Kidney (tissue), 14 donors: ENCODE measurements around the gene SIMC1. TPM values are rescaled to one million over a fixed set of nuclear protein-coding genes. Genes with fewer than 3 reads are reported as not detected.

ENCODE experiments used
- DNase-seq, 5 donors: peaks; one replicate each; pipeline ENCODE4 v3.0.0-alpha.2; 2013 to 2020
- FAIRE-seq: peaks from 2 replicates; lab custom pipeline; 2012; peaks lifted over from hg19 to GRCh38; lab: Jason Lieb, UNC
- H3K27ac ChIP-seq, 2 donors: one replicate each; pipeline ENCODE4 v1.7.0; 2013; ENCODE audit warnings: low read depth in 2 of 2, low read length in 2 of 2, inconsistent platforms in 1 of 2
- H3K27me3 ChIP-seq: one replicate; pipeline ENCODE4 v1.7.1; 2013; ENCODE audit warnings: low read length, inconsistent platforms; ENCODE audit not compliant: control insufficient read depth, insufficient read depth
- H3K36me3 ChIP-seq, 3 donors: one replicate each; pipeline versions ENCODE4 v1.7.0 to v1.7.1; 2013; ENCODE audit warnings: low read length in 3 of 3, control low read depth in 1 of 3, inconsistent platforms in 1 of 3; ENCODE audit not compliant: insufficient read depth in 3 of 3, control insufficient read depth in 2 of 3
- H3K4me1 ChIP-seq, 3 donors: one replicate each; pipeline versions ENCODE4 v1.7.0 to v1.7.1; 2013; ENCODE audit warnings: low read length in 3 of 3, inconsistent platforms in 1 of 3, low read depth in 1 of 3; ENCODE audit not compliant: control insufficient read depth in 2 of 3, insufficient read depth in 2 of 3
- H3K4me3 ChIP-seq, 3 donors: one replicate each; pipeline versions ENCODE4 v1.7.0 to v1.8.1; 2013; ENCODE audit warnings: low read length in 3 of 3, control low read depth in 1 of 3, inconsistent platforms in 1 of 3
- H3K9ac ChIP-seq, 3 donors: one replicate each; pipeline versions ENCODE4 v1.7.0 to v1.7.1; 2013; ENCODE audit warnings: low read length in 3 of 3, control low read depth in 1 of 3, inconsistent platforms in 1 of 3
- H3K9me3 ChIP-seq, 3 donors: one replicate each; pipeline versions ENCODE4 v1.7.0 to v1.7.1; 2013; ENCODE audit warnings: low read length in 3 of 3, control low read depth in 1 of 3, inconsistent platforms in 1 of 3; ENCODE audit not compliant: control insufficient read depth in 2 of 3, insufficient read depth in 1 of 3
- intact Hi-C: fragments of 100-400 bp; cut with DNase I; formaldehyde crosslinking; loops from one replicate; pipeline ENCODE4 v1.11.1; 2022
- polyA plus RNA-seq: library from polyadenylated mRNA; stranded (reverse); fragments of 350-450 nt; fragmentation: Illumina TruSeq; extraction: RNeasy Lipid Tissue Mini Kit (QIAGEN cat#74804); gene quantifications from one replicate; pipeline ENCODE4 v1.2.3, GENCODE V29; 2014; ENCODE audit warnings: low read depth, low replicate concordance; ENCODE audit not compliant: insufficient read depth
- total RNA-seq: library from RNA; stranded (reverse); fragmentation: NEBNext Ultra II Directional; extraction: Animal tissue kit (Norgen Biotek cat#: 25700); gene quantifications from one replicate; pipeline ENCODE4 v1.2.1, GENCODE V29; 2021
- TF ChIP-seq, protein P1 (sequence below): IDR thresholded peaks from 3 replicates; pipeline ENCODE4 v1.5.1; 2012; ENCODE audit warnings: mild to moderate bottlenecking, moderate library complexity, borderline replicate concordance; ENCODE audit not compliant: insufficient read depth; ENCODE audit errors: extremely low read depth
- donor health status: control.
- donor health status: control.
- donor health status: control.
- donor health status: control.
- donor health status: control.
- donor health status: DM: yes; HTN: yes; CAD: no.
- donor health status: Normal renal cell carcinoma (clear cell type).

SIMC1 gene
- total and polyA plus RNA-seq, 2 donors from 2014 or later: 4.1 to 10.0 TPM

GRCh38 chr5:176391479-176391878 is 153.3 kb downstream of the SIMC1 start:
- peaks cover 0 to 30% (median 15%) of the 10 kb centered on the region in 3 donors for H3K36me3 ChIP-seq
- intact Hi-C loops: no loop called here
- TF ChIP-seq, protein P1, sequence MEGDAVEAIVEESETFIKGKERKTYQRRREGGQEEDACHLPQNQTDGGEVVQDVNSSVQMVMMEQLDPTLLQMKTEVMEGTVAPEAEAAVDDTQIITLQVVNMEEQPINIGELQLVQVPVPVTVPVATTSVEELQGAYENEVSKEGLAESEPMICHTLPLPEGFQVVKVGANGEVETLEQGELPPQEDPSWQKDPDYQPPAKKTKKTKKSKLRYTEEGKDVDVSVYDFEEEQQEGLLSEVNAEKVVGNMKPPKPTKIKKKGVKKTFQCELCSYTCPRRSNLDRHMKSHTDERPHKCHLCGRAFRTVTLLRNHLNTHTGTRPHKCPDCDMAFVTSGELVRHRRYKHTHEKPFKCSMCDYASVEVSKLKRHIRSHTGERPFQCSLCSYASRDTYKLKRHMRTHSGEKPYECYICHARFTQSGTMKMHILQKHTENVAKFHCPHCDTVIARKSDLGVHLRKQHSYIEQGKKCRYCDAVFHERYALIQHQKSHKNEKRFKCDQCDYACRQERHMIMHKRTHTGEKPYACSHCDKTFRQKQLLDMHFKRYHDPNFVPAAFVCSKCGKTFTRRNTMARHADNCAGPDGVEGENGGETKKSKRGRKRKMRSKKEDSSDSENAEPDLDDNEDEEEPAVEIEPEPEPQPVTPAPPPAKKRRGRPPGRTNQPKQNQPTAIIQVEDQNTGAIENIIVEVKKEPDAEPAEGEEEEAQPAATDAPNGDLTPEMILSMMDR: no peak

DNA sequence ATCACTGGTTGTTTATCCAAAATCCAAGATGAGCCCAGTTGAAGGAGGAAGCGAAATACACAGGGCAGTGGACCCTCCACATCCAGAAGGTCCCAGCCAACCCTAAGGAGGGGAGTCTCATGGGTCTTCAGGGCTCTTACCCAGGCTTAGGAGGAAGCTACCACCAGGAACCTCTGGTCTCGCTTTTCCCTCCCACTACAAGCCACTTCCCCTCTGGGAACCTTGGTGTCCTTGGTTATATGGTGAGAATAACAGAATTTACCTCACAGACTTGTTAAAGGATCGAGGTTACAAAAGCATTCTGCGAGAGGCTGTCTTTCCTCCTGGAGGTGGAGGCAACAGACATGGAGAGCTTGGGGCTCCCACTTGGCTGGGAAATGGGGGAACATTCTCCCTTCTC is 153.8 kb downstream of the SIMC1 start:
- Histone ChIP-seq H3K36me3 (peaks cover 0 to 30% (median 17%) of the 10 kb centered on the region in 3 donors), H3K9ac (no peak overlapping the region), H3K27me3 (no peaks in the 10 kb centered on the region), H3K9me3 (no peaks in the 10 kb centered on the region), H3K27ac (no peak overlapping the region), H3K4me1 (peaks cover 0 to 12% (median 6%) of the 10 kb centered on the region in 3 donors), H3K4me3 (no peak overlapping the region)
- FAIRE-seq (no peak), DNase-seq (no peak)
- intact Hi-C loops: no loop called here
- TF ChIP-seq, protein P1: no peak

More at GRCh38 chr5:176391479-176391878, 153.3 kb downstream of the SIMC1 start:
- Histone ChIP-seq H3K27ac (no peak overlapping the region), H3K27me3 (no peaks in the 10 kb centered on the region), H3K9ac (no peak overlapping the region), H3K4me1 (peaks cover 0 to 11% (median 6%) of the 10 kb centered on the region in 3 donors), H3K9me3 (no peaks in the 10 kb centered on the region), H3K4me3 (no peak overlapping the region)
- DNase-seq (peak in 1 of 5 donors; percentile 29), FAIRE-seq (no peak)

DNA sequence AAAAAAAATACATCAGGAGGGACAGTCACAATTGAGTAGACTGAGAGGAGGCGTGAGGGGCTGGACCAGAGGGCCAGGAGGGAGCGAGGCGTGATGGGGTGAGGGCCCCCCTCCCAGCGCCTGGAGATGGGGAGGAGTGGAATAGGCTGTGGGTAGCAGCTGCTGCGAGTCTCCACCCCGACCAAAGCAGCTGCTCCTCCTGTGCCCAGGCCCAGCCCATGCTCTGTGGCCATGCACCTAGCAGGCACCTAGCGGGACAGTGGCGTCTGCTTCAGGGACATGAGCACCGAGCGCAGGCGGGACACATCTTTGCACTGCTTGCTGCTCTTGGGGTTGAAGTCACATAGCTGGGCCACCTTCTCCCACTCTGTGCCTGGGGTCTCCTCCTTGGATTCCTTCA is 154.3 kb downstream of the SIMC1 start:
- Histone ChIP-seq H3K36me3 (peaks cover 0 to 30% (median 17%) of the 10 kb centered on the region in 3 donors), H3K9me3 (no peaks in the 10 kb centered on the region), H3K4me3 (no peak overlapping the region), H3K27ac (no peak overlapping the region), H3K4me1 (peaks cover 0 to 8% (median 4%) of the 10 kb centered on the region in 3 donors), H3K9ac (no peak overlapping the region), H3K27me3 (no peaks in the 10 kb centered on the region)
- no peak for FAIRE-seq
- TF ChIP-seq, protein P1: no peak
- intact Hi-C loops: no loop called here
- no peak for DNase-seq

DNA sequence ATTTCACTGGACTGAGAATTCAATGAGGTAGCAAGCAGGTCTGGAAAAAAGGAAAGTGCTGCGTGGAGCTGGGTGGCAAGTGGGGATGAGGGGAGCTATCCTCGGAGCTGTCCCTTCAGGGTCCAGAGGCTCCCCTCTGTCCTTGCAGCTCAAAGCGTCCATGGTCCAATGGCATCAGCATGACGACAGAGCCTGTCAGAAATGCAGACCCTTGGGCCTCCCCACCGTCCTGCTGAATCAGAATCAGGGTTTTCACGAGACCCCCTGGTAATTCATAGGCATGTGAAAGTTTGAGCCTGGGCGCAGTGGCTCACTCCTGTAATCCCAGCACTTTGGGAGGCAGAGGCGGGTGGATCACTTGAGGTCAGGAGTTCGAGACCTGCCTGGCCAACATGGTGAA is 155.9 kb downstream of the SIMC1 start:
- intact Hi-C loops: no loop called here
- no peak for FAIRE-seq
- H3K27me3 ChIP-seq: no peaks in the 10 kb centered on the region

More for the DNA sequence above, 155.9 kb downstream of the SIMC1 start:
- TF ChIP-seq, protein P1: no peak
- H3K36me3 ChIP-seq: peaks cover 0 to 30% (median 17%) of the 10 kb centered on the region in 3 donors
- no peak overlapping the region for H3K9ac ChIP-seq
- no peak overlapping the region for H3K27ac ChIP-seq
- peaks cover 0 to 4% (median 0%) of the 10 kb centered on the region in 3 donors for H3K4me1 ChIP-seq
- no peak overlapping the region for H3K4me3 ChIP-seq
- no peak for DNase-seq
- H3K9me3 ChIP-seq: no peaks in the 10 kb centered on the region
